ENCODE data around the gene RELB. TPM values are rescaled to one million over a fixed set of nuclear protein-coding genes. Genes with fewer than 3 reads are reported as not detected.

Gene RELB
- total RNA-seq, 1 experiment from 2014 or later, result 11.9 TPM

DNA sequence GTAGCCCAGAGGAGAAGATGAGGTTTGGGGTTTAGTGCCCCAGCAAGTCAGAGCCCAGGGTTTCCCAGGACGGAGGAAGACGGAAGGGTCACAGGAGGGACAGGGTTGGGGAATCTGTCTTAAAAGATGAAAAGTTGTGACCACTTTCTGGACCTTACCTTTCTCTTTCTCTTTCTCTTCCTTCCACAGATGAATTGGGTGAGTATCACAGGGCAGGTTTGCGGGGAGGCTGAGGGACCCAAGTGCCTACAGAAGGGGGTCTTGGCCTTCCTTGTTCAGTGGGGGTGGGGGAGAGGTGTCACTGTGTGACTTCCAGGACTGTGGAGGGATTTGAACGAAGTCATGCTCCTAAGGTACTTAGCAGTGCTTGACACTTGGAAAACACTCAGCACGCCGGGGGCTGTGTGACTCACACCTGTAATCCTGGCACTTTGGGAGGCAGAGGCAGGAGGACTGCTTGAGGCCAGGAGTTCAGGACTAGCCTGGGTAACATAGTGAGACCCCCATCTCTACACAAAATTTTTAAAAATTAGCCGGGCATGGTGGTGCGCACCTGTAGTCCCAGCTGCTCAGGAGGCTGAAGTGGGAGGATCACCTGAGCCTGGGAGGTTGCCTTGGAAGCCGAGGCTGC lies 8.5 kb downstream of the RELB start:
- no peaks in the 10 kb centered on the region for H3K27me3 ChIP-seq (replicated peaks; ENCODE audit: insufficient read depth, low read depth, low read length, poor library complexity)
- no peaks in the 10 kb centered on the region for H3K36me3 ChIP-seq (ENCODE audit: insufficient read depth, low read length, poor library complexity, severe bottlenecking)
- intact Hi-C loops (cut with micrococcal nuclease; ENCODE audit: unreplicated experiment), result loop anchor here (10.0 kb wide), 2 partner anchors 175 to 235 kb away; partner anchors contain the start of gene EXOC3L2
- no peaks in the 10 kb centered on the region for H3K4me1 ChIP-seq (ENCODE audit: insufficient read depth, low read length, poor library complexity, severe bottlenecking)
- no peak overlapping the region for H3K4me3 ChIP-seq (ENCODE audit: low read depth, low read length, poor library complexity, severe bottlenecking)
- CTCF ChIA-PET, result no interaction called here
- TF ChIP-seq CTCF (conservative IDR thresholded peaks at IDR 0.05; ENCODE audit: low read depth, low read length) (no peak), EZH2 (IDR thresholded peaks at IDR 0.05; ENCODE audit: borderline replicate concordance, low read depth, low read length, poor library complexity, severe bottlenecking) (no peak)
- H3K9me3 ChIP-seq (ENCODE audit: low read depth, low read length, poor library complexity, severe bottlenecking), result no peaks in the 10 kb centered on the region
- H3K27ac ChIP-seq (ENCODE audit: low read depth, low read length, poor library complexity, severe bottlenecking), result no peak overlapping the region
- no TSS peak for BruUV-seq (replicated peaks)
- POLR2A ChIA-PET (ENCODE audit: low non-redundant PET), result no interaction called here
- no peak for DNase-seq (ENCODE audit: low spot score)

- Histone ChIP-seq H3K27me3 (replicated peaks; ENCODE audit: insufficient read depth, low read depth, low read length, poor library complexity) (no peaks in the 10 kb centered on the region), H3K4me1 (ENCODE audit: insufficient read depth, low read length, poor library complexity, severe bottlenecking) (no peaks in the 10 kb centered on the region), H3K36me3 (ENCODE audit: insufficient read depth, low read length, poor library complexity, severe bottlenecking) (no peaks in the 10 kb centered on the region), H3K4me3 (ENCODE audit: low read depth, low read length, poor library complexity, severe bottlenecking) (no peak overlapping the region), H3K27ac (ENCODE audit: low read depth, low read length, poor library complexity, severe bottlenecking) (no peak overlapping the region), H3K9me3 (ENCODE audit: low read depth, low read length, poor library complexity, severe bottlenecking) (no peaks in the 10 kb centered on the region)
- no peak for TF ChIP-seq EZH2 (IDR thresholded peaks at IDR 0.05; ENCODE audit: borderline replicate concordance, low read depth, low read length, poor library complexity, severe bottlenecking)
- TF ChIP-seq CTCF (conservative IDR thresholded peaks at IDR 0.05; ENCODE audit: low read depth, low read length), result no peak
- no TSS peak for BruUV-seq (replicated peaks)
- no peak for DNase-seq (ENCODE audit: low spot score)
- ChIA-PET POLR2A (ENCODE audit: low non-redundant PET) (no interaction called here), CTCF (no interaction called here)
- intact Hi-C loops (cut with micrococcal nuclease; ENCODE audit: unreplicated experiment), result loop anchor here (10.0 kb wide), 2 partner anchors 174 to 234 kb away; partner anchors contain the start of gene EXOC3L2
These were observed 9.0 kb downstream of the RELB start for GRCh38 chr19:45010306-45010705.

GRCh38 chr19:45011959-45012358 lies 10.7 kb downstream of the RELB start:
- no peak for TF ChIP-seq EZH2 (IDR thresholded peaks at IDR 0.05; ENCODE audit: borderline replicate concordance, low read depth, low read length, poor library complexity, severe bottlenecking)
- no peak for TF ChIP-seq CTCF (conservative IDR thresholded peaks at IDR 0.05; ENCODE audit: low read depth, low read length)
- H3K36me3 ChIP-seq (ENCODE audit: insufficient read depth, low read length, poor library complexity, severe bottlenecking), result no peaks in the 10 kb centered on the region
- BruUV-seq (replicated peaks), result no TSS peak
- H3K9me3 ChIP-seq (ENCODE audit: low read depth, low read length, poor library complexity, severe bottlenecking), result no peaks in the 10 kb centered on the region
- H3K4me3 ChIP-seq (ENCODE audit: low read depth, low read length, poor library complexity, severe bottlenecking), result no peak overlapping the region
- H3K27ac ChIP-seq (ENCODE audit: low read depth, low read length, poor library complexity, severe bottlenecking), result no peak overlapping the region
- no peak for DNase-seq (ENCODE audit: low spot score)
- ChIA-PET CTCF (no interaction called here), POLR2A (ENCODE audit: low non-redundant PET) (no interaction called here)
- H3K27me3 ChIP-seq (replicated peaks; ENCODE audit: insufficient read depth, low read depth, low read length, poor library complexity), result no peaks in the 10 kb centered on the region
- no peaks in the 10 kb centered on the region for H3K4me1 ChIP-seq (ENCODE audit: insufficient read depth, low read length, poor library complexity, severe bottlenecking)
- intact Hi-C loops (cut with micrococcal nuclease; ENCODE audit: unreplicated experiment), result loop anchor here (10.0 kb wide), 2 partner anchors 173 to 233 kb away; partner anchors contain the start of gene EXOC3L2

Measured in A673 (cell line).